ENCODE results near the gene THBS2. TPM values are rescaled to one million over a fixed set of nuclear protein-coding genes. Genes with fewer than 3 reads are reported as not detected.
"Not testable (repeated sequence)": the region's sequence is repeated elsewhere in the genome, so short reads cannot be mapped to it uniquely, and the experiment has no call there.

THBS2 gene
- total RNA-seq, 1 experiment from 2014 or later = 0.28 TPM

GRCh38 chr6:169223006-169223405 is 30.6 kb downstream of the THBS2 start:
- no peak overlapping the region for H3K27ac ChIP-seq
- no peaks in the 10 kb centered on the region for H3K27me3 ChIP-seq
- no peaks in the 10 kb centered on the region for H3K9me3 ChIP-seq (replicated peaks)
- H3K4me1 ChIP-seq = 0 out of 2 replicates have a peak, but pooled peaks cover 2% of the 10 kb centered on the region
- no peak for DNase-seq
- no peaks in the 10 kb centered on the region for H3K36me3 ChIP-seq
- H3K4me3 ChIP-seq = no peak overlapping the region

DNA sequence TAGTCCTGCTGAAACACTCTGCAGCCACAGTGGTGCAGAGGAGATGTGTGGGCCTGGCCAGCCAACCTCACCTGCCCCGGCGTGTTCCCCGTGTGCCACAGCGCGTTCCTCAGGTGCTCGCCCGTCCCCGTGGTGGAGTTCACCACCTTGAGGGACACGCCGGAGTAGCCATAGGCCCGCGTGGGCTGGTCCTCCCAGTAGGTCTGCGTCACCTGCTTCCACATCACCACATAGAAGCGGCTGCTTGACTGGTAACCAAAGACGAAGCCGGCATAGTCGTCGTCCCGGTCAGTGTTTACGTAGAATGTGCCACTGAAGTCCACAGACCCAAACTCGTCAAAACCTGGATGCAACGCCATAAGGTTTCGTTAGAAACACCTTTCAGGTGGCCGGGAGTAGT is 31.5 kb downstream of the THBS2 start:
- H3K4me1 ChIP-seq = peaks cover 2% of the 10 kb centered on the region; the same call in 1 of the 2 replicates
- DNase-seq = no peak
- no peaks in the 10 kb centered on the region for H3K27me3 ChIP-seq
- 0 out of 2 replicates have a peak, but pooled peaks cover 2% of the 10 kb centered on the region for H3K36me3 ChIP-seq
- no peaks in the 10 kb centered on the region for H3K9me3 ChIP-seq (replicated peaks)
- no peak overlapping the region for H3K4me3 ChIP-seq
- H3K27ac ChIP-seq = no peak overlapping the region

DNA sequence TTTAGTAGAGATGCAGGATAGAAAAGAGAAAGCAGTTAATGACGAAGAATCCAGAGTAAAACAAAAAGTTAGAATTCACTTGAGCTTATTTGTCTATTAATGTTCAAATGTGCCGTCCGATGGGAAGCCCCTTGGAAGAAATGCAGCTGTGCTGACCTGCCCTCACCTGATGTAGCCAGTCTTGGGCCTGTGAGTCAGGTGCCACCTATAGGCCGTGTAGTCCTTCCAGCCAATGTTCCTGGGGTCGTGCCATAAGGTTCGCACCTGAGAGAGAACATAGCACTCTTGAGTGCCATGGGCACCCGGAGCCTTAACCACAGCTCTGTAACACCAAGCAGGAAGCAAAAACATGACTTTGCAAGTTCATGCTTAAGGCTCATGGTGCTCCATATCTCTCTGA is 32.4 kb downstream of the THBS2 start:
- Histone ChIP-seq H3K27me3 (no peaks in the 10 kb centered on the region), H3K4me1 (peaks cover 2% of the 10 kb centered on the region; the same call in 1 of the 2 replicates), H3K36me3 (0 out of 2 replicates have a peak, but pooled peaks cover 2% of the 10 kb centered on the region), H3K4me3 (no peak overlapping the region), H3K9me3 (replicated peaks) (no peaks in the 10 kb centered on the region), H3K27ac (no peak overlapping the region)
- no peak for DNase-seq

- H3K36me3 ChIP-seq = 0 out of 2 replicates have a peak, but pooled peaks cover 2% of the 10 kb centered on the region
- no peaks in the 10 kb centered on the region for H3K27me3 ChIP-seq
- H3K9me3 ChIP-seq (replicated peaks) = no peaks in the 10 kb centered on the region
- H3K27ac ChIP-seq = no peak overlapping the region
- peaks cover 2% of the 10 kb centered on the region; the same call in 1 of the 2 replicates for H3K4me1 ChIP-seq
- no peak for DNase-seq
- no peak overlapping the region for H3K4me3 ChIP-seq
Measured at GRCh38 chr6:169220068-169220964, 33.3 kb downstream of the THBS2 start.

- Histone ChIP-seq H3K4me3 (no peak overlapping the region), H3K27me3 (no peaks in the 10 kb centered on the region), H3K4me1 (peaks cover 5% of the 10 kb centered on the region; the same call in 1 of the 2 replicates), H3K9me3 (replicated peaks) (no peaks in the 10 kb centered on the region), H3K27ac (no peak overlapping the region), H3K36me3 (0 out of 2 replicates have a peak, but pooled peaks cover 2% of the 10 kb centered on the region)
- DNase-seq = no peak
Measured at GRCh38 chr6:169217972-169218371, 35.7 kb downstream of the THBS2 start.

- Histone ChIP-seq H3K36me3 (0 out of 2 replicates have a peak, but pooled peaks cover 2% of the 10 kb centered on the region), H3K4me3 (no peak overlapping the region), H3K27ac (no peak overlapping the region), H3K4me1 (peaks cover 11% of the 10 kb centered on the region; the same call in 1 of the 2 replicates), H3K9me3 (replicated peaks) (0 out of 2 replicates have a peak, but pooled peaks cover 1% of the 10 kb centered on the region), H3K27me3 (no peaks in the 10 kb centered on the region)
- DNase-seq = no peak
Measured at GRCh38 chr6:169216830-169217229, 36.8 kb downstream of the THBS2 start.

- Histone ChIP-seq H3K27me3 (no peaks in the 10 kb centered on the region), H3K4me3 (no peak overlapping the region), H3K27ac (no peak overlapping the region), H3K4me1 (peaks cover 11% of the 10 kb centered on the region; the same call in 1 of the 2 replicates), H3K36me3 (0 out of 2 replicates have a peak, but pooled peaks cover 2% of the 10 kb centered on the region), H3K9me3 (replicated peaks) (0 out of 2 replicates have a peak, but pooled peaks cover 8% of the 10 kb centered on the region)
- DNase-seq = no peak
Measured at GRCh38 chr6:169215201-169215681, 38.4 kb downstream of the THBS2 start.

- not testable (repeated sequence) for H3K9me3 ChIP-seq (replicated peaks); H3K27me3 ChIP-seq; H3K36me3 ChIP-seq; H3K27ac ChIP-seq; DNase-seq; H3K4me3 ChIP-seq
- H3K4me1 ChIP-seq = peaks cover 11% of the 10 kb centered on the region; the same call in 1 of the 2 replicates
Measured at GRCh38 chr6:169214789-169215188, 38.9 kb downstream of the THBS2 start.

- Histone ChIP-seq H3K36me3 (0 out of 2 replicates have a peak, but pooled peaks cover 2% of the 10 kb centered on the region), H3K27ac (peak overlapping the region; percentile 40), H3K27me3 (no peaks in the 10 kb centered on the region), H3K9me3 (replicated peaks) (0 out of 2 replicates have a peak, but pooled peaks cover 8% of the 10 kb centered on the region), H3K4me3 (peak overlapping the region; percentile 51; the same call in 1 of the 2 replicates), H3K4me1 (peaks cover 11% of the 10 kb centered on the region; the same call in 1 of the 2 replicates)
- DNase-seq = no peak
Measured at GRCh38 chr6:169213814-169214520, 39.7 kb downstream of the THBS2 start.

DNA sequence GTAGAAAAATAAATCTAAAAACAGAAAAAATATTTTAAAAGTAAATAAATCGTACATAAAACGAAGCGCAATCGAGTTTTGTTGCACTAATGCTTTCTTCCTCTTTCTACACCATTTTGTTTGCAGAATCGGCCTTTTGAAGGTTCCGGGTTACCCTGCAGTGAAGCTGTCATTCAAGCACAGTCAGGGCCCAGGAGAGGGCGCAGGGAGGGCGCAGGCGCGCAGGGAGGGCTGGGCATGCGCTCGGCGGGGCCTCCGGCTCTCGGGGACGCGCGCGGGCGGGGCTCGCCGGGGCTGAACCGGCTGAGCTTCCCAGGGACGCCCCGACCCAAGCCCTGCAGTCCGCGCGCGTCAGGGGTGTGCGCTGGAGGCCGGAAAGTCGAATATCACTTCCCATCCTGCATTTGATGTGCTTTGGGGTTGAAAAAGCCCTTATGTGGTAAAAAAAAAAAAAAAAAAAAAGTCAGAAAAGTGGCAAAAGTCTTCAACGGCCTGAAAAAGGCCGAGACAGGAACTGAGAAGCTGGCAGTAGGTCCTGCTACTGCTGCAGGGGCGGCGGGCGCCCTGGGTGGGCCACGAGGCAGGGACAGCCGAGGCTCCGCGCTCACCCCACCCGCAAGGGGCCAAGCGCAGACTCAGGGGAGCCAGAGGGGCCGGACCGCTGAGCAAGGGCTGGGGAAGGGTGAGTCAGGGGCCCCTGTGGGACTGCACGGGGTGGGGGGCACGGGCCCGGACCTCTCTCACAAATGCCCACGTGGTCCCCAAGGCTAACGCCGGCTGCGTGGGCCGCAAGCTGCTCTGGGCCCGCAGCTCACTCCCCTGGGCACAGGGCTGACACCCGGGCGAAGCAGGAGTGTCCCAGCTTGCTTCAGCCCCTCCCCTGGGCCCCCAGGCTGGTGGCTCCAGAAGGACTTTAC is 40.5 kb downstream of the THBS2 start:
- H3K36me3 ChIP-seq = 0 out of 2 replicates have a peak, but pooled peaks cover 2% of the 10 kb centered on the region
- H3K4me3 ChIP-seq = peak overlapping the region; percentile 51
- DNase-seq = peak; percentile 94 to 95
- peaks cover 11% of the 10 kb centered on the region; the same call in 1 of the 2 replicates for H3K4me1 ChIP-seq
- peak overlapping the region; percentile 40 for H3K27ac ChIP-seq
- no peaks in the 10 kb centered on the region for H3K27me3 ChIP-seq
- 0 out of 2 replicates have a peak, but pooled peaks cover 8% of the 10 kb centered on the region for H3K9me3 ChIP-seq (replicated peaks)

- 0 out of 2 replicates have a peak, but pooled peaks cover 2% of the 10 kb centered on the region for H3K36me3 ChIP-seq
- peaks cover 12% of the 10 kb centered on the region for H3K9me3 ChIP-seq (replicated peaks)
- H3K4me3 ChIP-seq = peak overlapping the region; percentile 51
- no peaks in the 10 kb centered on the region for H3K27me3 ChIP-seq
- peaks cover 11% of the 10 kb centered on the region; the same call in 1 of the 2 replicates for H3K4me1 ChIP-seq
- H3K27ac ChIP-seq = peak overlapping the region; percentile 40; the same call in 1 of the 2 replicates
- DNase-seq = peak in 1 of 2 experiments; percentile 54
Measured at GRCh38 chr6:169212436-169212835, 41.2 kb downstream of the THBS2 start.

- Histone ChIP-seq H3K9me3 (replicated peaks) (peaks cover 16% of the 10 kb centered on the region), H3K4me1 (peaks cover 11% of the 10 kb centered on the region; the same call in 1 of the 2 replicates), H3K27me3 (no peaks in the 10 kb centered on the region), H3K27ac (no peak overlapping the region), H3K36me3 (no peaks in the 10 kb centered on the region), H3K4me3 (no peak overlapping the region)
- no peak for DNase-seq
Measured at GRCh38 chr6:169211881-169212280, 41.8 kb downstream of the THBS2 start.

DNA sequence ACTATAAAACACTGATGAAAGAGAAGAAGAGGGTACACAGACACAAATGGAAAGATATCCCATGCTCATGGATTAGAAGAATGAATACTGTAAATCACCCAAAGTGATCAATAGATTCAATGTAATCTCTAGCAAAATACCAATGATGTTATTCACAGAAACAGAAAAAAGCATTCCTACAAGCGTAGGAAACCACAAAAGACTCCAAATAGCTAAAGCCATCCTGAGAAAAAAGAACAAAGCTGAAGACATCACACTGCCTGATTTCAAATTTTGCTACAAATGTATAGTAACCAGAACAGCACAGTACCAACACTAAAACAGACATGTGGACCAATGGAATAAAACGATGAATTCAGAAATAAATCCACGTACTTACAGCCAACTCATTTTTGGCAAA is 43.0 kb downstream of the THBS2 start:
- H3K36me3 ChIP-seq = no peaks in the 10 kb centered on the region
- H3K27me3 ChIP-seq = no peaks in the 10 kb centered on the region
- H3K4me1 ChIP-seq = peaks cover 11% of the 10 kb centered on the region; the same call in 1 of the 2 replicates
- H3K27ac ChIP-seq = no peak overlapping the region
- no peak for DNase-seq
- no peak overlapping the region for H3K4me3 ChIP-seq
- H3K9me3 ChIP-seq (replicated peaks) = peaks cover 23% of the 10 kb centered on the region
